K562 (cell line): ENCODE results near the gene SNX30. TPM values are rescaled to one million over a fixed set of nuclear protein-coding genes. Genes with fewer than 3 reads are reported as not detected.
A peak's percentile ranks its signal among the peaks of the same experiment; 100 is the strongest.

Source experiments
- AFF1 ChIP-seq, 2 experiments: fragments of 450-650 bp; IDR thresholded peaks; 2 replicates each; pipeline ENCODE4 v1.6.1; 2018; ENCODE audit warnings: mild to moderate bottlenecking in 2 of 2, low read depth in 1 of 2; ENCODE audit not compliant: partially characterized antibody in 2 of 2
- ASH1L ChIP-seq: fragments of 450-650 bp; IDR thresholded peaks from 2 replicates; pipeline ENCODE4 v1.6.1; 2018; ENCODE audit warnings: borderline replicate concordance, mild to moderate bottlenecking, low read depth; ENCODE audit not compliant: partially characterized antibody
- CBX5 ChIP-seq: IDR thresholded peaks from 2 replicates; pipeline ENCODE4 v1.6.1; 2014; ENCODE audit warnings: low read depth, borderline replicate concordance
- CLOCK ChIP-seq: fragments of 250-450 bp; sonication (Bioruptor Pico); IDR thresholded peaks from 2 replicates; pipeline ENCODE4 v1.4.0; 2020; ENCODE audit warnings: mild to moderate bottlenecking, moderate library complexity, borderline replicate concordance
- IRF1 ChIP-seq: sonication (generic); formaldehyde crosslinking; IDR thresholded peaks from 2 replicates; pipeline ENCODE4 v1.8.0; 2022; ENCODE audit warnings: missing genetic modification reagents, mild to moderate bottlenecking, borderline replicate concordance
- POLR3G ChIP-seq: IDR thresholded peaks from 2 replicates; pipeline ENCODE4 v1.6.1; 2011; ENCODE audit not compliant: insufficient read length, insufficient replicate concordance; ENCODE audit errors: extremely low read depth
- POU5F1 ChIP-seq: fragments of 150-350 bp; IDR thresholded peaks from 2 replicates; pipeline ENCODE4 v1.6.1; 2014; ENCODE audit warnings: borderline replicate concordance, low read length, low read depth, mild to moderate bottlenecking; ENCODE audit not compliant: partially characterized antibody
- STAG1 ChIP-seq: sonication (generic); formaldehyde crosslinking; IDR thresholded peaks from 2 replicates; pipeline ENCODE4 v1.5.0; 2020; ENCODE audit warnings: missing genetic modification reagents, borderline replicate concordance
- TAF7 ChIP-seq: fragments of 450-650 bp; IDR thresholded peaks from 2 replicates; pipeline ENCODE4 v1.6.1; 2016; ENCODE audit warnings: missing genetic modification characterization, missing compliant biosample characterization
- TARDBP ChIP-seq: fragments of 450-650 bp; IDR thresholded peaks from 2 replicates; pipeline ENCODE4 v1.6.1; 2016
- ZKSCAN3 ChIP-seq: fragments of 250-450 bp; sonication (Bioruptor Pico); IDR thresholded peaks from 2 replicates; pipeline ENCODE4 v1.4.0; 2020
- ZNF592 ChIP-seq: fragments of 450-650 bp; IDR thresholded peaks from 2 replicates; pipeline ENCODE4 v1.6.1; 2017; ENCODE audit warnings: antibody characterized with exemption, mild to moderate bottlenecking
- ZNF655 ChIP-seq: fragments of 250-450 bp; sonication (Bioruptor Pico); IDR thresholded peaks from 2 replicates; pipeline ENCODE4 v1.5.0; 2021
- polyA plus RNA-seq, 8 experiments: library from polyadenylated mRNA; depleted of rRNA in 4 of 8; stranded (reverse) in 5 of 8; unstranded in 3 of 8; fragments of >200 nt; fragmentation: Nextera tagmentation in 2 of 8; fragmentation: Illumina TruSeq in 1 of 8; extraction: Ambion mirVana in 2 of 8; extraction: Trizol in 1 of 8; gene quantifications; 2 replicates each; pipeline versions ENCODE4 v1.2.1 to v1.2.3, GENCODE V29; 2011 to 2014; ENCODE audit warnings: inconsistent platforms in 1 of 8, missing spikeins in 1 of 8
- total RNA-seq, 7 experiments: library from RNA; depleted of rRNA in 6 of 7; stranded (reverse); fragments of >200 nt in 6 of 7; fragmentation: Illumina TruSeq in 2 of 7; extraction: Trizol in 2 of 7; gene quantifications; 2 replicates each; pipeline versions ENCODE4 v1.2.1 to v1.2.3, GENCODE V29; 2011 to 2021; ENCODE audit warnings: low replicate concordance in 1 of 7

SNX30 gene
- total and polyA plus RNA-seq, 9 of the 15 experiments (the other 6 are each of a cell fraction or from before 2014, with no cell fraction given): 0.76 to 5.9 (median 3.3) TPM

GRCh38 chr9:112750016-112750763 lies at the start of gene SNX30 (continued):
- no peak for TF ChIP-seq IRF1 (CRISPR knock-in tag)
- no peak for TF ChIP-seq ZKSCAN3
- no peak for TF ChIP-seq STAG1 (CRISPR knock-in tag)
- TF ChIP-seq POU5F1: no peak
- 0 out of 2 replicates have a peak, but pooled peaks have one; percentile 32 for TF ChIP-seq CBX5
- no peak for TF ChIP-seq CLOCK
- no peak for TF ChIP-seq POLR3G
- no peak for TF ChIP-seq TARDBP
- no peak for TF ChIP-seq ASH1L
- peak; percentile 77 for TF ChIP-seq TAF7 (tag)
- TF ChIP-seq ZNF592: peak; percentile 59; the same call in 1 of the 2 replicates
- peak in 1 of 2 experiments; percentile 51 for TF ChIP-seq AFF1 (IDR thresholded peaks at IDR 0.05; ENCODE audit: low read depth in 1 of 2, partially characterized antibody in 2 of 2)
- no peak for TF ChIP-seq ZNF655 (CRISPR knock-in tag)
